SHP77 (cell line): Measurements from ENCODE around the gene PATJ.
"Not testable (repeated sequence)": the region's sequence is repeated elsewhere in the genome, so short reads cannot be mapped to it uniquely, and the experiment has no call there.

Experiments used
- DNase-seq, 2 experiments: peaks; one replicate each; lab custom pipeline; 2025; lab: John Stamatoyannopoulos, UW

PATJ gene

DNA sequence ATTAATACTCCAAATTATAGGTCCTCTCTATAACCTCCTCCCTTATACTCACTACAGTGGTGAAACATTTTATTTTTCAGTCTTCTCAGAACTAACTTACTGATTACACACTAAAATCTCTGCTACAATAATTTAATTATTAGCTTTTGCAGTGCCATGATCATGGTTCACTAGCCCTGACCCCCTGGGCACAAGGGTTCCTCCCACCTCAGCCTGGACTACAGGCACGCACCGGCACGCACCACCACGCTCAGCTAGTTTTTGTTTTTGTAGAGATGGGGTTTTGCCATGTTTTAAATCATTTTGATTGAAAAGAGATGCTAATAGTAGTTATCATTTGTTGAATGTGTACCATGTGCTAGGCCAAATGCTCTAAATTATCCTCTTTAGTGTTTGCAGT lies 6.3 kb downstream of the PATJ start:
- DNase-seq = no peak

DNA sequence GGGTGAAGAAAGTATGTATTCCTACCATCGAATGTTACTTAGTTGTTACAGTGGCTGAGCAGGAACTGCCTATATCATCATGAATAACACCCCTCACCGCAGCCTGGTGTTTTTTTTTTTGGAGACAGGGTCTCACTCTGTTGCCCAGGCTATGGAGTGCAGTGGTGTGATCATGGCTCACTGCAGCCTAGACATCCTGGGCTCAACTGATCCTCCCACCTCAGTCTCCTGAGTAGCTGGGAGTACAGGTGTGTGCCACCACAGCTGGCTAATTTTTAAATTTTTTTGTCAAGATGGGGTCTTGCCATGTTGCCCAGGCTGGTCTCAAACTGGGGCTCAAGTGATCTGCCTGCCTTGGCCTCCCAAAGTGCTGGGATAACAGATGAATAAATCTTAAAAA lies 7.3 kb downstream of the PATJ start:
- DNase-seq = no peak

DNA sequence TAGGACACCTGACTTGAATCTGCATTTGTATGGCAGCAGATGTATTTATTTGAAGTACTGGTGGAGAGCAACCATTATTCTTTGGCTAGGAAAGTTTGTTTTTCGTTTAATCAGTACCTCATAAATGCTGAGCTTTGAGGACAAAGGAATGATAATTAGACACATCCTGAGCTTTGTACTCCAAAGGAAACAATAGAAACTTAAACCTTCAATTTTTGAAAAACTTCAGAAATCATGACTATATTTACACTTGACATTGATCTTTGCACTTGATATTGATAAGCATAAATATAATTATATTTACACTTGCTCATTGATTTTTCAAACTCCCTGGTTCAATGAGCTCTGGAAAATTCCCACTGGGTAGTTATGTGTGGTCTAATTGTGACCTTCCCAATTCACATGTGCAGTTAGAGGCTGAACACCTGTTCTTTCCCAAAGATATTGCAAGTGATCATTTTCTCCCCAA lies 10.7 kb downstream of the PATJ start:
- DNase-seq = no peak

DNA sequence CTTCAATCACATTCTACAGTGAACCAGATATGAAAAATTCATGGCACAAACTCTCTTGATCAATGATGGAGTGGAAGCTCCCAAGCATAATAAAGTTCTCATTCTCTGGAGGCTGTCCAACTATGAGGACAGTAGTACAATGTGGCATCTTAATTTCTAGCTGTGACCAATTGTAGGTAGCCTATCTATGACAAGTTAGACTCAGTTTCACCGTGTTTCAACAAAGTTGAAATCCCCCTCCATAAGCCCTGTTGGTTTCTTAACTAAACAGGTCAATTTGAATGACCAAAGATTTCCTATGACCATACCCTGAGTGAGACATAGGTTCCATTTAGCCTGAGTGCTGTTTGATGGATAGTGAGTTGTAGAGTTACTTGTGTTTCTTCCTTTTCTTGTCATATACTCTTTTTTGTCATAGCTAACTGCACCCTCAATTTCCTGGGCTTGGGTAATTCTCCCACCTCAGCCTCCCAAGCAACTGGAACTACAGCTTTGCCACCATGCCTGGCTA lies 11.8 kb downstream of the PATJ start:
- no peak for DNase-seq

DNA sequence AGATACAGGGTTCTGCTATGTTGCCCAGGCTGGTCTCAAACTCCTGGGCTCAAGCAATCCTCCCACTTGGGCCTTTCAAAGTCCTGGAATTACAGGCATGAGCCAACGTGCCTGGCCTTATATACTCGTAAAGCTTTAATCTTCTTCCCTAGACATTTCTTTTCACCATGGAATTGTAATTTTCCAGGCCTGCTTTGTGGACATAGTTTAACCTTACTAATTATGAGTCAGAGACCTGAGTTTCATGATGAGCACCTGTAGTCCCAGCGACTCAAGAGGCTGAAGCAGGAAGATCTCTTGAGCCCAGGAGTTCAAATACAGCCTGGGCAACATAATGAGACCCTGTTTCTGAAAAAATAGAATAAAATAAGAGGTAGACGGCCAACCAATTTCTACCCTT lies 12.3 kb downstream of the PATJ start:
- no peak for DNase-seq

DNA sequence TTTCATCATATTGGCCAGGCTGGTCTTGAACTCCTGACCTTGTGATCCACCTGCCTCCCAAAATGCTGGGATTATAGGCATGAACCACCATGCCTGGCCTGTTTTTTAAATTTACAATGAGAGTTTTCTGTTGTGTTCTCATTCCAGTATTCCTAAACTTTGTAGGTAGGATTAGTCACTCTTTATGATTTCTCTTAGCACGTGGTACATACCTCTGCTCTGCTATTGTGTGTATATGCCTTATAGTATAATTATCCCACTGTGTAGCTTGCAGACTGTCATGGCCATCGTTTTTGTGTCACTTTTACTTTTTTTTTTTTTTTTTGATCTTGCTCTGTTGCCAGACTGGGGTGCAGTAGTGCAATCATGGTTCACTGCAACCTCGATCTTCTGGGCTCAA lies 14.5 kb downstream of the PATJ start:
- DNase-seq = no peak

DNA sequence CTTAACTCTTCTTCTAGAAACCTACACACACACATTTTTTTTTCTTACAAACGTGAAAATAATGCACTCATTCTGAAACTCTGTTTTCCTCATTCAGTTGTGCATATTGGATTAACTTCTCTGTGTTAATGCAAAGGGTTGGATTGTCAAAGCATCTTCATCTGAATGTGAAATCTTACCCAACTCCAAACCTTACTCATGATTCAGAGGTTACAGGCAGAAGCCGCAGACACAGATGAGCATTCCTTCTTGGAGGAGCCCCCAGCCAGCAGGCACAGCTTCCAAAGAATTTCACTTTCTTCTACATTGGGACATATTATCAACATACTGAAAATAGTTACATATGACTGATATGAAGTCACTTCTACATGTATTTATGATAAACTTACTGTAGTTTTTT lies 15.7 kb downstream of the PATJ start:
- DNase-seq = no peak

DNA sequence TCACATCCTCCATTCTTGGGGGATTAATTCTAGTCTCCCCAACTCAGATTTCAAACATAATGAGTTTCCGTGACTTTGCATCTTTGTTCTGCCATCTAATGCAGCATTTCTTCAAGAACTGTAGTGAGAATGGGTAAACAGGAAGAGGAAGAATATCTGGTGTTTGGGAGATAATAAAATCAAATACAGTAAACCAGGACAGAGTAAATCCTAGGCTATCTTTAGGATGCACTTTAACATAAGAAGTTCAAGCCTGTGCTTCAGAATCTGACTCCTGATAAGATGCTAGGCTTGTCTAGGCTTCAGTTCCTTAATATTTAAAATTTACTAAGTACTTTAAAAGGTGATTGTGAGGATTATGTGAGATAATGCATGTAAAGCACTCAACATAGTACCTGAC lies 27.9 kb downstream of the PATJ start:
- DNase-seq = no peak

DNA sequence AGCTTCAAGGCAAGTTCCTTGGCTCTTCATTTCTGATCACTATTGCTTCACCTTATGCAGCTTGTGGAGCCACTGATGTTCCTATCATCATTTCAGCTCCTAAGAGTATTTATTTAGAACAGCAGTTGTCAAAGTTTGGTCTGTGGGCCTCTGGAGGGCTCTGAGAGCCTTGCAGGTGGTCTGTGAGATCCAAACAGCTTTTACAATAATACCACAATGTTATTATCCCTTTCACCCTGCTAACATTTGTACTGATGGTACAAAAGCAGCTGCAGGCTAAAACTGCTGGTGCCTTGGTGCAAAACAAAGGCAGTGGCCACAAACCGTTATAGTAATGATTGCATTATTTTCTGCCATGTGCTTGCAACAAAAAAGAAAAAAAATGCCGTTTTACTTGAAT lies 33.8 kb downstream of the PATJ start:
- no peak for DNase-seq

DNA sequence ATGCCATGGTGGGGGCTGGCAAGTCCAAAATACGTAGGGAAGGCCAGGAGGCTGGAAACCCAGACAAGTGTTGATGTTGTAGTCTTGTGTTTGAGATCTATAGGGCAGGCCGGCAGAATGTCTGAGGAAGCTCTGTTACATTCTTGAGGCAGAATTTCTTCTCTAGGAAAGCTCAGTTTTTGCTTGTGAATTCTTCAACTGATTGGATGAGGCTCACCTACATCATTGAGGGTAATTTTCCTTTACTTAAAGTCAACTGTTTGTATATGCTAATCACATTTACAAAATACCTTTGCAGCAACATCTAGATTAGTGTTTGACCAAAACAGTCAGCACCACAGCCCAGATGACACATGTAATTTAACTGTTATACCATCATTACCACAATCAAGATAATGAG lies 37.0 kb downstream of the PATJ start:
- no peak for DNase-seq

DNA sequence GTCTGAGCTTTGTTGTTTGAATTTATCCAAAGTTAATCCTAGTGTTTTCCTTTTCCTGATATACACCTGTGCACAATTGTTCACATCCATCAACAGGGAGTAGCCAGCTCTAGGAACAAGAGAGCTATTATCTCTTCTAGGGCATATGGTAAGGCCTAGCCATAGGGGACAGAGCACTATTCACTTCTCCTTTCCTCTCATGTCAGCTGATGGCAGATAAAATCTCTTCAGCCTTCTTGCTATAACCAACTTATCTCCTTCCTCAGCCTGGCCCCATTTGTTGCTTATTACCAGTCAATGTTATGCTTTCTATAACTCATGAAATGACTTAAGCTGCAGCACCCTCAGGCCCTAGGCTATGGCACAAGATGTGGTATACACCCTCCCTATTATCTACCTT lies 38.9 kb downstream of the PATJ start:
- no peak for DNase-seq

DNA sequence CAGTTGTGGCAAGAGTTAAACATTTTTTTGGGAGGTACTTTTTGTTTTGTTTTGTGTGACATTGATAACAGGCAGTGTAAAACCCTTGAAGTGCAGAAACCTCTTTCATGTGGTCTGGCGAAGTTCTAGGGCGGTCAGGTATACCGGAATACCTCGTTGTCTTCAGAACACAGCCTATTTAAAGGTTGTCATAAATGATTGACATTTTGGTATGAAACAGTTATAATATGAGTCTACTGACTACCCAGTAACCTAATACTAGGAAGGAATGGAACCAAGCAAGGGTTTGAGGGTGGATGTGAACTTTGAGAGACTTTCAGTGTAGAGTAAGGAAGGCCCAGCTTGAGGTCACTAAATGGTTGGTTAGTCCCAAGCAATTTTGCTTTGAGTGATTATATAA lies 40.5 kb downstream of the PATJ start:
- DNase-seq = no peak

DNA sequence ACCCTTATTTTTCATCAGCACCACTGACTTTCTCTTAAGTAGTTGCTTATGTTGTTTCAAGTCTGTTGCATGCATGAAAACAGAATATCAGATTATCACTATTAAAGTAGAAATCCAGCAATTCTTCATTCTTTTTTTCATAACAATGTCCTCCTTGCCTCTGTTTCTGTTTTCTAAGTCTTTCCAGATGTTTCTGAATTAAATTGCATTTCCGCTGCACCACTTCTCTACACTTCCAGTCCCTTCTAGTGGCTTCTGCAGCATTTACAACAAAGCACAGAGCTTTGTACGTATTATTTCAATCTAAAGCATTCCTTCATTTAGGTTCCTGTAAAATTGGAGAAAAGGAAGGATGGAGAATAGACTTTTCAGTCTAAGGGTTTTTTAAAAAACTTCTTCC lies 42.4 kb downstream of the PATJ start:
- DNase-seq = no peak

DNA sequence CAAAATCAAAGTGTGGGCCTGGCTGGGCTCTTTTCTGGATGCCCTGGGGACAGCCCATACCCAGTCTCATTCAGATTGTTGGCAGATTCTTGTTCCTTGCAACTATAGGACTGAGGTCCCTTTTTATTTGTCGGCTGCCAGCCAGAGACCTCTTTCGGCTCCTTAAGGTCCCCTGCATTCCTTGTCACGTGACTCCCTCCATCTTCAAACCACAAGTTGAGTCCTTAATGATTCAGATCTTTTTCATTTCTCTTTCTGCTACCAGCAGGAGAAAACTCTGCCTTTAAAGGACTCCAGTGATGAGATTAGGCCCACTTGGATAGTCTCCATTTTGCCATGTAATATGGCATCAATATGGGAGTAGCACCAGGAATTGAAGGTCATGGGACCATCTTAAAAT lies 48.6 kb downstream of the PATJ start:
- no peak for DNase-seq

DNA sequence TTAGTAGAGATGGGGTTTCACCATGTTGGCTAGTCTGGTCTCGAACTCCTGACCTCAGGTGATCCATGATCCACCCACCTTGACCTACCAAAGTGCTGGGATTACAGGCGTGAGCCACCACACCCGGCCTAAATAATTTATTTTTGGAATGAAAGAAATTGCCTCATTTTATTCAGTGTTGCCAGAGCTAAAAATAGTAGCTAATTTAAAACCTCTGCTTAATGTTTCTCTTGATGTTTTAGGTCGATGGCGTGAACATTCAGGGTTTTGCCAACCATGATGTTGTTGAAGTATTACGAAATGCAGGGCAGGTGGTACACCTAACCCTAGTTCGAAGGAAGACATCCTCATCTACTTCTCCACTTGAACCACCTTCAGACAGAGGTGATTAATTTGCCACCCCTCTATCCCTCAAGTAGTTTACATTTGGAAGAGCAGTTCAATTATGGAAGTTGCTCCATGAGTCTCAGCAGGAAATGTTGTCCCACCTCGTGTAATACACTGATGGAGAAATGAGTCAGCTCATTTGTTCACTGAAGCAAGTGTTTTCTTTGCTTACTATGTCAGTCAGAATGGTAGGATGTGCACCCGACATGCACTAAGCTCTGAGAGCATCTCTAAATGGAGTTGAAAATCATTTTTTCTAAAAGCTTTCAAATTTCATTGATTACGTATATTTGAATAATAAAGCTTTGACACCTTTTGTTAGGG lies 54.9 kb downstream of the PATJ start:
- DNase-seq = no peak

DNA sequence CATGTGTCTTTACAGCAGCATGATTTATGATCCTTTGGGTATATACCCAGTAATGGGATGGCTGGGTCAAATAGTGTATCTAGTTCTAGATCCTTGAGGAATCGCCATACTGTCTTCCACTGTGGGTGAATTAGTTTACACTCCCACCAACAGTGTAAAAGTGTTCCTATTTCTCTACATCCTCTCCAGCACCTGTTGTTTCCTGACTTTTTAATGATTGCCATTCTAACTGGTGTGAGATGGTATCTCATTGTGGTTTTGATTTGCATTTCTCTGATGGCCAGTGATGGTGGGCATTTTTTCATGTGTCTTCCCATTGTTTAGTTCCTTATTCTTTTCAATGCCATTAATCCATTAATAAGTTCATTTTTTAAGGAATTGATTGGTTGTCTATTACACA lies 58.8 kb downstream of the PATJ start:
- DNase-seq = not testable (repeated sequence)

DNA sequence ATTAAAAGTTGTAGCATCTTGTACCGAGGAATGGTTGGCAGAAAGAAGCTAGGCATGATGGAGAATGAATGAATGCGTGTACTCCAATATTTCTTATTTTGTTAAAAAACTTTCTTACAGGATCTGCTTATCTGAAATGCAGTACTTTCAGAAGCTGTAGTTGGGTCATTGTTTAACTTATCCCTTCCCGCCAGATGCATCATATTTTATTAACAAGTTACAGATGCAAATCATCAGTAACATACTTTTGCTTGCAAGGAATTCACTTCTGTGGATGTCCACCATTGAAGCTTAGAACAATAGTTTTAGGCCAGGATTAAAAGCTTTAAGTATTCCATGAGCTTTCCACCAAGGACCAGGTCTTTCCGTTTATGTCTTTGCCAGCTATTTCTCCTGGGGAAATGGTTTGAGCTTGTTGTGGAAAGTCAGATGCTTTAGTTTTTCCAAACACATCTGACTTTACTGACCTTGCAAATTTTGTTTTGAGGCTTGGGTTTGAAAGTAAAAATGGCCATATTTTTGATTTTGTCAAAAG lies 65.4 kb downstream of the PATJ start:
- DNase-seq = no peak

DNA sequence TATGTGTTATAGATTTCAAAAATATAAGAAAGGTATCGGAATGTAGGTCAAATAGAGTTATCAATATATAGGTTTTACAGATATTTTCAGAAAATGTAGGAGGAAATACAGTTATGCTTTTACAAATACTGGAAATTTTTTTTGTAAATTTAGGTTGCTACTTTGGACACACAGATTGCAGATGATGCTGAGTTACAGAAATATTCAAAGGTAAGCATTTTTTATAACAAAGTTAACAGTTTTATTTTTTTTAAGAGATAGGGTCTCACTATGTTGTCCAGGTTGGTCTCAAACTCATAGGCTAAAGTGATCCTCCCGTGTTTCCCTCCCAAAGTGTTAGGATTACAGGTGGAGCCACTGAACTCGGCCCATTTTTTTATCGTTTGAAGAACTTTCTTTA lies 66.0 kb downstream of the PATJ start:
- DNase-seq = no peak

DNA sequence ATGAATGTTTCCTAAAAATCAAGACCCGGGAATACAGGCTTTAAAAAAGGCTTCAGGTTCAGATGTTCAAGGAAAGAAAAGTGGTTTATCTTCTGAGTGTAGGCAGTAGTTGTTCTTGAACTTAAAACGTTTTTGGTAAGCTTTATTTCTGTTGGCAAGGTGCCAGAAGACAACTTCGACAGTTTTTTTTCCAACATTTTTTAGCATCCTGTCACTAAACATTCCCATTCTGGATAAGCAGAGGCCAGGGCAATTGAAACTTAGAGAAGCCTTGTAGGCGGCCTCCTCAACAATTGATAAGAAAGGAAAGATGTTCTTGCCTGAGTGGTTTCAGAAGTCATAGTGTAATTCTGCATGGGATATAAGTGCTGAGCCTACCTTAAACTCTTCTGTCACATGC lies 66.7 kb downstream of the PATJ start:
- no peak for DNase-seq

DNA sequence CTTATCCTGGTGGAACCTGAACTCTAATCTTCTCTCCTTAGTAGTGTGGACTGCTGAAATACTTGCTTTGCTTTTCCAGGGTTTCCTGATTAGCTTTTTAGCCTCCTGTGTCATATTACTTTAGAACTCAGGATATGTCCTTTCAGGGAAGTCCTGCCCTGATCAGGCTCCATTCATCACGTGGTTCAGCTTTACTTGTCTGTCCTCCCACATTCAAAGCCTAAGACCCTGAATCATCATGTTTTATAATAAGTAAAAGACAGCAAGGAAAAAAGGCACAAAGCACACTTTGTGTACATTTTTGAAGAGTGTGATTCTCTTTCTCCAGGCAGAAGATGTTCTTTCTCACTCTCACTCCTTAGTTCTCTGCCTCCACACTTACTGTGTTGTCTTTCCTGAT lies 70.6 kb downstream of the PATJ start:
- no peak for DNase-seq

DNA sequence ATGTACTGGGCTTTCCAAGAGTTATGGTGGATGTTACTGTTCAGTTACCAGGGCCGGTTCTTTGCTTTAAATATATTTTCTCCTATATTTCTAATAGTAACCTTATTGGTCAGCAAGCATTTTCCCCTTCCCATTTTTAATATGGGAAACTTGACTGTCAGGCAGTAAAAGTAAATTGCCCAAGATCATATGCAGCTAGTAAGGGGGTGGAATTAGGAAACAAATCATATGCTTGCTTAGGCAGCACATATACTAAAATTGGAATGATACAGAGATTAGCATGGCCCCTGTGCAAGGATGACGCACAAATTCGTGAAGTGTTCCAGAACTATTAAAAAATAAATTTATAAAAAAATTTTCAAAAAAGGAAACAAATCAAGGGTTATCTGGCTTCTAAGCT lies 73.9 kb downstream of the PATJ start:
- no peak for DNase-seq

DNA sequence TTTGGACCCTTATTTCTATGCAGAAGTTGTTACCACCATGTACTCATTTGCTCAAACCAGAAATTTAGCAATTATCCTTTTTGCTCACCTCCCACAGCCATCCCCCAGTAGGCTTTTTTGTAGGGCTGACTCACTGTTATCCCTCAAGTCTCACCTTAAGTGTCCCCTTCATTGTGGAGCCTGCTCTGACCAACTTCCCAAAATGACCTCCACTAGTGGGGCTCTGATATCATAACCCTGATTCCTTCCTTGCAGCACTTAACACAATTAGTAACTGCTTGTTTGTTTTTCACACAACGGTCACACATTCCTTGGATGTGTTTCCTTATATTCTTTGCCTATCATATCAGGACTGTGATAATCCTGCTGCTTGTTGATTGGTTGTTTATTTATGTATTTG lies 76.7 kb downstream of the PATJ start:
- DNase-seq = no peak

DNA sequence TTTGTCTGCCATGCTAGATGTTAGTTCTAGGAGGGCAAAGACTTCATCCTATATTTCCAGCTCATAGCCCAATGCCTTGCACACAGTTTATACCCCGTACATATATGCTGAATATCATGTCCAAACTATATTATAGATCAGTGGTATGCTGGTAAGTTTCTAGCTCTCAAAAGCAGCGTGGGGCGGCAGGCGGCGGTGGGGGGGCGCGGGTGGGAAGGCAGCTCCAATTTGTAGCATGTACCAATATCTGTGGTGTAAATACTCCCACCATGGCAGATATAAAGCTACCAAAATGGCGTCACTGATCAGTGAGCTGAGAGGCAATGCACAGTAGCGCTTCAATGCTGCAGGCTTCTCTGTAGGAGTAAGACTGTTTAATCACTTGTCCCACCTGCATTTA lies 77.1 kb downstream of the PATJ start:
- no peak for DNase-seq

DNA sequence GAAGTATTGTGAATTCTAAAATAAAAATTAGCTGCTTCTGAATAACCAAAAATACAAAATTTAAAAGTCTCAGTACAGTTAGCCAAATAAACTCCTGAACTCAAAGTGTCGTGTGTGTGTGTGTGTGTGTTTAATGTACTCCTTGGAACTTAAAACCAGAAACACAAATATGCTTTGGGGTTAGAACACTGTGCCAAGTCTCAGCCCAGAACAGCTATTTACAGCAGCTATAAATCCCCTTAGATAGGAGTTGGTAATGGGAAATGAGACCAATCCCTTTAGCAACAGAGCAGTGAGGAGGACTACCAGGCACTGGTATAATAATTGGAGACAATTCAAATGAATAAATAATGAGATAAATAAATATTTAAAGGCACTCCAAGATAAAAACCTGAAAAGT lies 83.1 kb downstream of the PATJ start:
- no peak for DNase-seq
